MM.1S (cell line): ENCODE results near the gene BFSP1.

Experiments used
- EZH2 ChIP-seq: fragments of 300-600 bp; sonication (generic); optimal IDR thresholded peaks from 2 replicates; pipeline ENCODE3; 2017; ENCODE audit warnings: low read depth, mild to moderate bottlenecking, antibody characterized with exemption, low read length, mixed read lengths
- TF ChIP-seq, protein P1 (sequence below): fragments of 300-600 bp; sonication (generic); IDR thresholded peaks from 2 replicates; pipeline ENCODE4 v1.5.1; 2016; ENCODE audit warnings: antibody characterized with exemption, low read length, mixed read lengths

DNA sequence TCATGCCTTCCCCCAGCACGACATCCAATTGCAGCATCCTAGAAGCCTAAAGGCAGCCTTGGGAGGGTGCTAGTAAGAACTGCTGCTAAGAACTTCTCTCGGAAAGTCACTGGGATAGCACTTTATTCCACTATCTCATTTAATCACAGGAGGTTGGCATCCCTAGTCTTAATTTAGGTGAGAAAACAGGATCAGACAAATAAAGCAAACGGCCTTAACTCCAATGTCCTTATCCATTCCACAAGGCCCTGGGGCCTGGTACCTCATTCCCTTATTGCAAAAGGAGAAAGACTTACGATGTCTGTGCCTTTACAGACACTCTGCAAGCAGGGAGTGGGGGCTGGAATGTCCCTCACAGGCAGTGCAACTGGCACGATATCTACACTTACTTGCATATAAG lies 60.7 kb downstream of the BFSP1 start:
- TF ChIP-seq, protein P1, sequence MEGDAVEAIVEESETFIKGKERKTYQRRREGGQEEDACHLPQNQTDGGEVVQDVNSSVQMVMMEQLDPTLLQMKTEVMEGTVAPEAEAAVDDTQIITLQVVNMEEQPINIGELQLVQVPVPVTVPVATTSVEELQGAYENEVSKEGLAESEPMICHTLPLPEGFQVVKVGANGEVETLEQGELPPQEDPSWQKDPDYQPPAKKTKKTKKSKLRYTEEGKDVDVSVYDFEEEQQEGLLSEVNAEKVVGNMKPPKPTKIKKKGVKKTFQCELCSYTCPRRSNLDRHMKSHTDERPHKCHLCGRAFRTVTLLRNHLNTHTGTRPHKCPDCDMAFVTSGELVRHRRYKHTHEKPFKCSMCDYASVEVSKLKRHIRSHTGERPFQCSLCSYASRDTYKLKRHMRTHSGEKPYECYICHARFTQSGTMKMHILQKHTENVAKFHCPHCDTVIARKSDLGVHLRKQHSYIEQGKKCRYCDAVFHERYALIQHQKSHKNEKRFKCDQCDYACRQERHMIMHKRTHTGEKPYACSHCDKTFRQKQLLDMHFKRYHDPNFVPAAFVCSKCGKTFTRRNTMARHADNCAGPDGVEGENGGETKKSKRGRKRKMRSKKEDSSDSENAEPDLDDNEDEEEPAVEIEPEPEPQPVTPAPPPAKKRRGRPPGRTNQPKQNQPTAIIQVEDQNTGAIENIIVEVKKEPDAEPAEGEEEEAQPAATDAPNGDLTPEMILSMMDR = no peak
- TF ChIP-seq EZH2 = no peak
